Lower leg skin (tissue), 4 donors: ENCODE data around the gene CHTOP. TPM values are rescaled to one million over a fixed set of nuclear protein-coding genes. Genes with fewer than 3 reads are reported as not detected.
A peak's percentile ranks its signal among the peaks of the same experiment; 100 is the strongest.

Experiments used
- DNase-seq, 2 donors: peaks; one replicate each; pipeline ENCODE4 v3.0.0-alpha.2; 2019; ENCODE audit warnings: low spot score in 2 of 2
- H3K4me3 ChIP-seq: fragments of 200-600 bp; sonication (generic); 2 replicates; pipeline ENCODE4 v1.5.1; 2017; ENCODE audit warnings: mild to moderate bottlenecking, low read depth; ENCODE audit not compliant: poor library complexity, severe bottlenecking
- CTCF ChIP-seq, 3 donors: fragments of 450-650 bp; IDR thresholded peaks; one replicate each; pipeline ENCODE4 v1.5.1; 2016; ENCODE audit warnings: antibody characterized with exemption in 3 of 3, mild to moderate bottlenecking in 3 of 3, moderate library complexity in 2 of 3
- POLR2A ChIP-seq, 2 donors: fragments of 450-650 bp; IDR thresholded peaks; one replicate each; pipeline ENCODE4 v1.6.1; 2016 to 2017; ENCODE audit warnings: antibody characterized with exemption in 2 of 2, mild to moderate bottlenecking in 1 of 2, moderate library complexity in 1 of 2
- WGBS, 2 donors: methylation state at CpG; one replicate each; pipeline ENCODE4 v1.1.5; 2018; 5-methylcytosine and 5-hydroxymethylcytosine counted together
- intact Hi-C: fragments of 100-400 bp; cut with DNase I; formaldehyde crosslinking; loops from one replicate; pipeline ENCODE4 v1.15.0; 2023; ENCODE audit warnings: low total_unique reads
- total RNA-seq, 4 donors: library from RNA; depleted of rRNA; stranded (reverse); fragments of >200 nt; gene quantifications; one replicate each; pipeline ENCODE4 v1.1.0, GENCODE V29; 2016

CHTOP gene
- total RNA-seq, 4 donors from 2014 or later: 56.1 to 86.9 (median 65.5) TPM

GRCh38 chr1:153610811-153611301 lies 23.0 kb upstream of the CHTOP start:
- TF ChIP-seq POLR2A (IDR thresholded peaks at IDR 0.05) (no peak), CTCF (IDR thresholded peaks at IDR 0.05) (no peak)
- intact Hi-C loops: no loop called here
- WGBS, 2 donors: 50 to 70% methylated on average over 7 of the region's 7 CpGs
- DNase-seq: no peak
- no peak overlapping the region for H3K4me3 ChIP-seq

- no peak for DNase-seq
- TF ChIP-seq CTCF (IDR thresholded peaks at IDR 0.05) (no peak), POLR2A (IDR thresholded peaks at IDR 0.05) (no peak)
- 45% methylated on average over 1 of the region's 1 CpG for WGBS, 2 donors
- intact Hi-C loops: no loop called here
- no peak overlapping the region for H3K4me3 ChIP-seq
These were observed 22.5 kb upstream of the CHTOP start for GRCh38 chr1:153611356-153611755.

- DNase-seq: no peak
These were observed 21.6 kb upstream of the CHTOP start for GRCh38 chr1:153612111-153612754.

GRCh38 chr1:153612755-153613331 lies 21.0 kb upstream of the CHTOP start, which contains the start of gene S100A16:
Gene S100A16, minus strand, starts transcription at chr1:153613137. Its CDS starts 4,986 bp downstream, at chr1:153608151.
- H3K4me3 ChIP-seq: peak within 1 kb of the TSS; percentile 45
- no peak for TF ChIP-seq CTCF (IDR thresholded peaks at IDR 0.05)
- no peak for TF ChIP-seq POLR2A (IDR thresholded peaks at IDR 0.05)
- DNase-seq: peak; percentile 70 to 95
- 16 to 54% methylated on average over 7 to 9 of the region's 9 CpGs for WGBS, 2 donors
- intact Hi-C loops: no loop called here

More at GRCh38 chr1:153612111-153612754, 21.6 kb upstream of the CHTOP start:
- peak overlapping the region; percentile 45 for H3K4me3 ChIP-seq
- no peak for TF ChIP-seq POLR2A (IDR thresholded peaks at IDR 0.05)
- TF ChIP-seq CTCF (IDR thresholded peaks at IDR 0.05): no peak
- WGBS, 2 donors: 16 to 49% methylated on average over 8 to 11 of the region's 11 CpGs
- intact Hi-C loops: no loop called here

- 49 to 63% methylated on average over 5 of the region's 5 CpGs for WGBS, 2 donors
- TF ChIP-seq CTCF (IDR thresholded peaks at IDR 0.05) (no peak), POLR2A (IDR thresholded peaks at IDR 0.05) (no peak)
- H3K4me3 ChIP-seq: no peak overlapping the region
- DNase-seq: no peak
- intact Hi-C loops: no loop called here
These were observed 20.5 kb upstream of the CHTOP start for GRCh38 chr1:153613406-153613805.
